ENCODE measurements around the gene RESF1. TPM values are rescaled to one million over a fixed set of nuclear protein-coding genes. Genes with fewer than 3 reads are reported as not detected.

Gene RESF1, protein sequence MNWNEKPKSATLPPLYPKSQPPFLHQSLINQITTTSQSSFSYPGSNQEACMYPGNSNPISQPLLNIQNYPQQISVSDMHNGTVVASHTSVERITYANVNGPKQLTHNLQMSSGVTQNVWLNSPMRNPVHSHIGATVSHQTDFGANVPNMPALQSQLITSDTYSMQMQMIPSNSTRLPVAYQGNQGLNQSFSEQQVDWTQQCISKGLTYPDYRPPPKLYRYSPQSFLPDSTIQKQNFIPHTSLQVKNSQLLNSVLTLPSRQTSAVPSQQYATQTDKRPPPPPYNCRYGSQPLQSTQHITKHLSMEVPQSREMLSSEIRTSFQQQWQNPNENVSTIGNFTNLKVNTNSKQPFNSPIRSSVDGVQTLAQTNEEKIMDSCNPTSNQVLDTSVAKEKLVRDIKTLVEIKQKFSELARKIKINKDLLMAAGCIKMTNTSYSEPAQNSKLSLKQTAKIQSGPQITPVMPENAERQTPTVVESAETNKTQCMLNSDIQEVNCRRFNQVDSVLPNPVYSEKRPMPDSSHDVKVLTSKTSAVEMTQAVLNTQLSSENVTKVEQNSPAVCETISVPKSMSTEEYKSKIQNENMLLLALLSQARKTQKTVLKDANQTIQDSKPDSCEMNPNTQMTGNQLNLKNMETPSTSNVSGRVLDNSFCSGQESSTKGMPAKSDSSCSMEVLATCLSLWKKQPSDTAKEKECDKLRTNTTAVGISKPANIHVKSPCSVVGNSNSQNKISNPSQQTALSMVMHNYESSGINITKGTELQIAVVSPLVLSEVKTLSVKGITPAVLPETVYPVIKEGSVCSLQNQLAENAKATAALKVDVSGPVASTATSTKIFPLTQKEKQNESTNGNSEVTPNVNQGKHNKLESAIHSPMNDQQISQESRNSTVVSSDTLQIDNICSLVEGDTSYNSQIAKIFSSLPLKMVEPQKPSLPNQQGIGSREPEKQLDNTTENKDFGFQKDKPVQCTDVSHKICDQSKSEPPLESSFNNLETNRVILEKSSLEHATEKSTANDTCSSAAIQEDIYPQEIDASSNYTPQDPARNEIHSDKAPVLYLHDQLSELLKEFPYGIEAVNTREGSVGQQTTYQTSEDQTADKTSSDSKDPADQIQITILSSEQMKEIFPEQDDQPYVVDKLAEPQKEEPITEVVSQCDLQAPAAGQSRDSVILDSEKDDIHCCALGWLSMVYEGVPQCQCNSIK (N-terminal part only)
- total RNA-seq (2014; rRNA removed) (9.4 and 14.8 TPM in 2 replicates), Bru-seq, nascent RNA (percentile 78 among the genes with signal in this experiment), BruChase-seq, experiment 1, labeled RNA remaining after a 6-hour chase (percentile 80 among the genes with signal in this experiment), BruChase-seq, experiment 2, labeled RNA remaining after a 2-hour chase (percentile 88 among the genes with signal in this experiment)
- long read RNA-seq, full-length matches to known transcripts = 7 of 37 reads
- long read RNA-seq, partial matches to known transcripts = 19 of 37 reads
- long read RNA-seq, other reads (novel, unspliced or antisense) = 11 of 37 reads

DNA sequence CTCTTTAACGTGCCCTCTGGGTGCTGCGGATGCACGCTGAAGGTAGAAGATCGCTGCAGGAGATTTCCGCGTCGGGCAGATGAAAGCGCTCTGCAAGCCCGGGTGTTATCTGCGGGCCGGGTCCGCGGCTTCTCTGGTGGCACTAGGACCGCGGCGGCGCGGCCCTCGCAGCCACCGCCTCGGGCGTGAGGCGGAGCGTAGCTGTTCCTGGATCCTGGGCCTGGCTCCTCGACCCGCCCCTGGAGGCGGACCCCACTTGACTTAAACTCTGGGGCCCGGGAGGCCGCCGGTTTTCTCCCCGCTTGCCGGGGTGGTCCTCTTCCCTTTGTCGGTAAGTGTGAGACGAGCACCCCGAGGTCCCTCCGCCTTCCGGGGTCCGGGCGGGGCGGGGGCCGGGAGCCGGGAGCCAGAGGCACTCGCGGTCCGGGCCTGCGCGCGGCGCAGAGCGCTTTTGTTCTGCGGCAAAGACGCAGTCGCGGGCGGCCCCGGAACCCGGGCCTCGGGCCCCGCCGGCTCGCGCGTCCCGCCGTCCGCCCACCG is at the start of gene RESF1:
Gene RESF1 (plus strand): TSS at position 255 of the 540 bp plus-strand sequence. CDS start 21,541 bp downstream, outside the sequence.
- H3K4me3 ChIP-seq (ENCODE audit: low read length) = peak within 1 kb of the TSS; percentile 90
- H3K4me1 ChIP-seq (ENCODE audit: insufficient read depth, low read length) = peaks cover 14% of the 10 kb centered on the region; the same call in 1 of the 2 replicates
- ATAC-seq (peak; percentile 94), DNase-seq (peak; percentile 79)
- H3K4me2 ChIP-seq (ENCODE audit: low read length) = peak within 1 kb of the TSS; percentile 93
- intact Hi-C loops (cut with micrococcal nuclease) = loop anchor here (5.0 kb wide), 1 partner anchor 232 kb away; the partner anchor contains the start of gene AMN1
- H2AFZ ChIP-seq (ENCODE audit: low read length) = peak within 1 kb of the TSS; percentile 93
- TF ChIP-seq EZH2phosphoT487 (IDR thresholded peaks at IDR 0.05; ENCODE audit: borderline replicate concordance, low read length) (no peak), EZH2 (IDR thresholded peaks at IDR 0.05; ENCODE audit: low read length, unreplicated experiment) (no peak)
- TF ChIP-seq, protein P1, sequence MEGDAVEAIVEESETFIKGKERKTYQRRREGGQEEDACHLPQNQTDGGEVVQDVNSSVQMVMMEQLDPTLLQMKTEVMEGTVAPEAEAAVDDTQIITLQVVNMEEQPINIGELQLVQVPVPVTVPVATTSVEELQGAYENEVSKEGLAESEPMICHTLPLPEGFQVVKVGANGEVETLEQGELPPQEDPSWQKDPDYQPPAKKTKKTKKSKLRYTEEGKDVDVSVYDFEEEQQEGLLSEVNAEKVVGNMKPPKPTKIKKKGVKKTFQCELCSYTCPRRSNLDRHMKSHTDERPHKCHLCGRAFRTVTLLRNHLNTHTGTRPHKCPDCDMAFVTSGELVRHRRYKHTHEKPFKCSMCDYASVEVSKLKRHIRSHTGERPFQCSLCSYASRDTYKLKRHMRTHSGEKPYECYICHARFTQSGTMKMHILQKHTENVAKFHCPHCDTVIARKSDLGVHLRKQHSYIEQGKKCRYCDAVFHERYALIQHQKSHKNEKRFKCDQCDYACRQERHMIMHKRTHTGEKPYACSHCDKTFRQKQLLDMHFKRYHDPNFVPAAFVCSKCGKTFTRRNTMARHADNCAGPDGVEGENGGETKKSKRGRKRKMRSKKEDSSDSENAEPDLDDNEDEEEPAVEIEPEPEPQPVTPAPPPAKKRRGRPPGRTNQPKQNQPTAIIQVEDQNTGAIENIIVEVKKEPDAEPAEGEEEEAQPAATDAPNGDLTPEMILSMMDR (conservative IDR thresholded peaks at IDR 0.05; ENCODE audit: low read depth, low read length) = no peak
- no peaks in the 10 kb centered on the region for H3K9me3 ChIP-seq (ENCODE audit: low read length)
- H3K79me2 ChIP-seq (ENCODE audit: low read length) = peaks cover 31% of the 10 kb centered on the region
- no peaks in the 10 kb centered on the region for H4K20me1 ChIP-seq (ENCODE audit: low read length)
- no TSS peak for BruUV-seq (replicated peaks)
- H3K9me2 ChIP-seq (replicated peaks; ENCODE audit: low read length) = no peaks in the 10 kb centered on the region
- no peaks in the 10 kb centered on the region for H3K36me3 ChIP-seq (ENCODE audit: low read depth, low read length)
- peak within 1 kb of the TSS; percentile 45 for H3K27ac ChIP-seq (ENCODE audit: low read length)
- POLR2A ChIA-PET (ENCODE audit: unreplicated experiment) = interaction anchor here (0.6 kb wide), 1 partner anchor 191 kb away, joined by 3 read pairs; no protein-coding TSS in a partner anchor
- H3K9ac ChIP-seq (ENCODE audit: low read length) = peak within 1 kb of the TSS; percentile 69
- H3F3A ChIP-seq (ENCODE audit: low read length, unreplicated experiment) = no peaks in the 10 kb centered on the region
- CTCF ChIA-PET = interaction anchor here (0.6 kb wide), 1 partner anchor 556 kb away, joined by 3 read pairs; no protein-coding TSS in a partner anchor
- no peaks in the 10 kb centered on the region for H3K27me3 ChIP-seq (ENCODE audit: low read length)

DNA sequence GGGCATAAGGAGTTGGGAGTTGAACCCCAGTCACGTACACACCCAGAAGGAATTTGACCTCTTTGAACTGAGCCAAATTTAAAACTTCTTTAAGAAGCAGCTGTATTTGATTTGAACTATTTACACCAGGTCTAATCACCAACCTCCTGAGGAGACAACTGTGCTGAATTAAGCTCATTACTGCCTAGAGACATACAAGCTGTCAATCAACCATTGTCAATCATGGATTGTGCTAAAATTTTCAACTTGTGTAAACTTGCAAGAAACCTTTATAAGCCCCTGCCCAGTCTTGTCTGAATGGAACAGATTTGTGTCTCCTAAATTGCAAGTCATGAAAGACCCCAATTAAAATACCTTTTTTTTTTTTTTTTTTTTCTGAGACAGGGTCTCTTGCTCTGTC is 44.3 kb upstream of the RESF1 start:
- Histone ChIP-seq H3K36me3 (ENCODE audit: low read depth, low read length) (no peaks in the 10 kb centered on the region), H3K27ac (ENCODE audit: low read length) (no peak overlapping the region), H3K4me2 (ENCODE audit: low read length) (no peak overlapping the region), H3K79me2 (ENCODE audit: low read length) (no peaks in the 10 kb centered on the region), H3K27me3 (ENCODE audit: low read length) (no peaks in the 10 kb centered on the region), H2AFZ (ENCODE audit: low read length) (no peak overlapping the region), H3F3A (ENCODE audit: low read length, unreplicated experiment) (no peaks in the 10 kb centered on the region), H3K4me3 (ENCODE audit: low read length) (no peak overlapping the region), H4K20me1 (ENCODE audit: low read length) (no peaks in the 10 kb centered on the region), H3K9me3 (ENCODE audit: low read length) (no peaks in the 10 kb centered on the region), H3K4me1 (ENCODE audit: insufficient read depth, low read length) (no peaks in the 10 kb centered on the region), H3K9me2 (replicated peaks; ENCODE audit: low read length) (no peaks in the 10 kb centered on the region), H3K9ac (ENCODE audit: low read length) (no peak overlapping the region)
- ChIA-PET CTCF (interaction anchor here (0.6 kb wide), 1 partner anchor 25 kb away, joined by 3 read pairs; no protein-coding TSS in a partner anchor), POLR2A (ENCODE audit: unreplicated experiment) (no interaction called here)
- DNase-seq (no peak), ATAC-seq (no peak)
- intact Hi-C loops (cut with micrococcal nuclease) = no loop called here
- no peak for TF ChIP-seq EZH2phosphoT487 (IDR thresholded peaks at IDR 0.05; ENCODE audit: borderline replicate concordance, low read length)
- TF ChIP-seq, protein P1 (conservative IDR thresholded peaks at IDR 0.05; ENCODE audit: low read depth, low read length) = no peak
- no peak for TF ChIP-seq EZH2 (IDR thresholded peaks at IDR 0.05; ENCODE audit: low read length, unreplicated experiment)
- BruUV-seq (replicated peaks) = no TSS peak

Measured in PC-3 (cell line).